Mesendoderm (in vitro differentiated cells): ENCODE results near the gene NFAM1.
A peak's percentile ranks its signal among the peaks of the same experiment; 100 is the strongest.

ENCODE experiments used
- DNase-seq: peaks from one replicate; pipeline ENCODE4 v3.0.0; 2013
- H2AK5ac ChIP-seq: 2 replicates; pipeline ENCODE4 v1.6.1; 2013; ENCODE audit warnings: low read length, inconsistent platforms
- H2BK120ac ChIP-seq: 2 replicates; pipeline ENCODE4 v1.6.1; 2013; ENCODE audit warnings: low read depth, mild to moderate bottlenecking, low read length, moderate library complexity, mixed read lengths
- H2BK15ac ChIP-seq: replicated peaks from 2 replicates; pipeline ENCODE4 v1.6.1; 2013; ENCODE audit warnings: low read depth, mild to moderate bottlenecking, moderate library complexity
- H2BK5ac ChIP-seq: 2 replicates; pipeline ENCODE4 v1.6.1; 2013; ENCODE audit warnings: low read length, inconsistent platforms
- H3K18ac ChIP-seq: 2 replicates; pipeline ENCODE4 v1.6.1; 2013; ENCODE audit warnings: mild to moderate bottlenecking, low read length, mixed read lengths
- H3K23ac ChIP-seq: one replicate; pipeline ENCODE4 v1.6.1; 2013; ENCODE audit warnings: low read length
- H3K27ac ChIP-seq: 2 replicates; pipeline ENCODE4 v1.5.1; 2013; ENCODE audit warnings: low read depth, mild to moderate bottlenecking, inconsistent platforms, low read length, moderate library complexity
- H3K27me3 ChIP-seq: 2 replicates; pipeline ENCODE4 v1.6.1; 2013; ENCODE audit warnings: low read length, control low read depth, mild to moderate bottlenecking, inconsistent platforms; ENCODE audit not compliant: insufficient read depth, poor library complexity
- H3K36me3 ChIP-seq: 2 replicates; pipeline ENCODE4 v1.6.1; 2013; ENCODE audit warnings: low read length, inconsistent platforms; ENCODE audit not compliant: control insufficient read depth, insufficient read depth
- H3K4ac ChIP-seq: one replicate; pipeline ENCODE4 v1.6.1; 2013; ENCODE audit warnings: low read depth, mild to moderate bottlenecking, low read length, moderate library complexity
- H3K4me1 ChIP-seq: 2 replicates; pipeline ENCODE4 v1.6.1; 2013; ENCODE audit warnings: low read depth, low read length, inconsistent platforms; ENCODE audit not compliant: control insufficient read depth
- H3K4me2 ChIP-seq: 2 replicates; pipeline ENCODE4 v1.6.1; 2013; ENCODE audit warnings: low read length
- H3K4me3 ChIP-seq: 2 replicates; pipeline ENCODE4 v1.5.1; 2013; ENCODE audit warnings: mild to moderate bottlenecking, low read length
- H3K56ac ChIP-seq: one replicate; pipeline ENCODE4 v1.6.1; 2013; ENCODE audit warnings: low read length
- H3K79me1 ChIP-seq: 2 replicates; pipeline ENCODE4 v1.6.1; 2013; ENCODE audit warnings: low read length, inconsistent platforms
- H3K79me2 ChIP-seq: 2 replicates; pipeline ENCODE4 v1.6.1; 2013; ENCODE audit warnings: mild to moderate bottlenecking, low read length; ENCODE audit not compliant: control insufficient read depth, insufficient read depth
- H3K9ac ChIP-seq: 2 replicates; pipeline ENCODE4 v1.6.1; 2013; ENCODE audit warnings: low read length, inconsistent platforms
- H4K5ac ChIP-seq: one replicate; pipeline ENCODE4 v1.6.1; 2013; ENCODE audit warnings: low read length
- H4K8ac ChIP-seq: one replicate; pipeline ENCODE4 v1.6.1; 2013; ENCODE audit warnings: low read depth, mild to moderate bottlenecking, control low read depth, low read length, moderate library complexity
- WGBS: extraction: QIAGEN DNeasy Blood & Tissue Kit; methylation state at CpG from one replicate; pipeline ENCODE4 v1.1.7; 2013; ENCODE audit warnings: low lambda C conversion rate, missing lambda C conversion rate; ENCODE audit not compliant: insufficient coverage; ENCODE audit errors: extremely low coverage; 5-methylcytosine and 5-hydroxymethylcytosine counted together

NFAM1 gene

DNA sequence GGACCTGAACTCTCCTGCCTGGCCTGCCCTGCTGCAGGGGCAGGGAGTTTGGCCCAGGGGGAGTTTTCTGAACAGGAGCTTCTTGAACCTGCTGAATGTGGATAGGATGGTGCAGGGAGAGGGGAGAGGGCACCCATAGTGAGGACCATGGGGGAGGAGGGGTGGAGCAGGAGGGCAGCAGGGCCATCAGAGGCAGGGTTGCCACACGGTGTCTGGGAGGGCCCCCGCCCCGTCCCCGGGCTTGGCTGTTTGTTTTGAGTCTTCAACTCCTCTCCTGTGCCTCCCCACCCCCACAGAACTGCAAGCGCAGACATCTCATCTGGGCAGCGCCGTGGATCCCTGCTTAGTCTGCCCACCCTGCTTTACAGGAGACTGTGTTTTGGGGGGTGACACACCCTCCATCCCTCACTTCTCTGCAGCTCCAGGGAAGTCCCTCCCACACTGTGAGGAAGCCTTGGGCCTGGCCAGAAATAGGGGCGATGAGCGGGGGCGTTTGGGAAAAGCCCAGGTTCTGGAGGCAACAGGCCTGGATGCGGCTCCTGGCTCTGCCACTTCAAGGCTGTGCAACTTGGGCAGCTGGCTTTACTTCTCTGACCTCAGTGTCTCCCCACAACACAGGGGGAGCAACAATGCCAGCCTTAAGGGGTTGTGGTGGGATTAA lies 14.4 kb downstream of the NFAM1 start:
- Histone ChIP-seq H3K4me3 (no peak overlapping the region), H3K56ac (peak overlapping the region; percentile 31), H2BK5ac (no peak overlapping the region), H3K4me1 (no peaks in the 10 kb centered on the region), H2AK5ac (no peak overlapping the region), H2BK120ac (no peak overlapping the region), H3K36me3 (no peaks in the 10 kb centered on the region), H3K4me2 (no peak overlapping the region), H4K8ac (no peak overlapping the region), H3K27ac (no peak overlapping the region), H3K79me2 (no peaks in the 10 kb centered on the region), H2BK15ac (no peak overlapping the region), H3K27me3 (no peaks in the 10 kb centered on the region), H3K79me1 (no peaks in the 10 kb centered on the region), H3K23ac (no peak overlapping the region), H4K5ac (no peak overlapping the region), H3K4ac (no peak overlapping the region), H3K9ac (no peak overlapping the region), H3K18ac (no peak overlapping the region)
- no CpG with 5 or more reads among the region's 11 CpGs for whole genome bisulfite sequencing
- no peak for DNase-seq

DNA sequence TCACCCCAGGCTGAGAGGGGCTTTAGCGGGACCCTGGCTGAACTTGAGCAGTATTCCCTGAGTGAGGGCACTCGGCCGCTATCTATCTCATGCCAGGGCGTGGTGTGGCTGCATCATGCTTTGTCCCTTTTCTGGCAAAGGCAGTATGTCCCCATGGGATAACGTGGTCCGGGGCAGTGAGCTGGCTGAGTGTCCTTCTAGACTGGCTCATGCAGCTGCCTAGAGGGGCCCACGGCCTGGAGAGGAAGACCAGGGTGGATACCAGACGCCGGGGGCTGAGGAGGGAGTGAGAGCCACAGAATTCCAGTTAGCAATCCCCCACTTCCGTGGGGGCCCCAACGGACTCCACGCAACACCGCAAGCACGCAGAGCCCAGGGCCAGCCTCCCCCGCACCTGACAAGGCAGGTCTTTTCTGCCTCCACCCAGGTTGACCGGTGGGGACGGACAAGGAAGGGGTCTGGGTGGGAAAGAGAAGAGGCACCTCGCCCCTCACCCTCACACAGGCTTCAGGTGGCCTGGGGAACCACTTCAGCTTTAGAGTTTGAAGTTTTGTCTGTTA lies 15.5 kb downstream of the NFAM1 start:
- no peaks in the 10 kb centered on the region for H3K27me3 ChIP-seq
- no peak overlapping the region for H2BK15ac ChIP-seq
- H2BK5ac ChIP-seq, result no peak overlapping the region
- no CpG with 5 or more reads among the region's 18 CpGs for WGBS
- no peaks in the 10 kb centered on the region for H3K79me2 ChIP-seq
- no peak overlapping the region for H2BK120ac ChIP-seq
- H4K5ac ChIP-seq, result no peak overlapping the region
- H3K23ac ChIP-seq, result no peak overlapping the region
- no peak for DNase-seq
- H3K36me3 ChIP-seq, result no peaks in the 10 kb centered on the region
- no peak overlapping the region for H3K4me2 ChIP-seq
- H4K8ac ChIP-seq, result no peak overlapping the region
- peaks cover 4% of the 10 kb centered on the region for H3K4me1 ChIP-seq
- no peak overlapping the region for H2AK5ac ChIP-seq
- no peak overlapping the region for H3K27ac ChIP-seq
- H3K56ac ChIP-seq, result no peak overlapping the region
- H3K79me1 ChIP-seq, result no peaks in the 10 kb centered on the region
- no peak overlapping the region for H3K18ac ChIP-seq
- no peak overlapping the region for H3K9ac ChIP-seq
- H3K4me3 ChIP-seq, result no peak overlapping the region
- no peak overlapping the region for H3K4ac ChIP-seq

DNA sequence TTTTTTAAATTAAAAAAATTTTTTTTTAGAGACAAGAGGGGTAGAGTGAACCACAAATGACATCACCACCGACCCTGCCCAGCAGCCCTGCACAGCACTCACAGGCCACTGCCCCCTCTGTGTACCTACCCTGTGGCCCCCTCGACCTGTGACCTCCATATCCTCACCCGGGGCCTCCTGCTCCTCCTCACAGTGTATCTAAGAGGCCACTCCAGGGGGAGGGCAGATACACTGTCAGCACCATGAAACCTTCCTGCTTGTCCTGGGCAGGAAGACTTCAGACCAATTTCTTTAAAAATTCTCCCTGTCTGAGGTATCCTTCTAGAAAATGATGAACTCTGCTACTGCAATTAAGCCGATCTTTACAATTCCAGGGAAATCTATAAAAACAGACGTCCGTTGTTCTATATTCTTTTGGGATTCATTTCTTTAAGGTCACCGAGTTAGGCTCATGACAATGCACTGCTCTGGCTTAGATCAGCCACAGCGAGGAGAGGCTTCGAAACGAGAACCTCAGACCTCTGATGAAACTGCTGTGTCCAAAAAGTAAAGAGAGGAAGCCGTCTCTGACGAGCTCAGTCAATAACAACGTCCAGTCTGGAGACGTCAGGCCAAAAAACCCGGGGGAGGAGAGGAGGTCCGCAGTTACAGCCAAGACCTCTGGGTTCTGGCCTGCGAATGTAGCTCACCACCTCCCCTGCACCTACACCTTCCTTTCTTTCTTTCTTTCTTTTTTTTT lies 17.5 kb downstream of the NFAM1 start:
- H2BK15ac ChIP-seq, result no peak overlapping the region
- no peak overlapping the region for H3K23ac ChIP-seq
- no peak overlapping the region for H3K27ac ChIP-seq
- H3K4ac ChIP-seq, result no peak overlapping the region
- no peaks in the 10 kb centered on the region for H3K79me2 ChIP-seq
- no peak overlapping the region for H3K18ac ChIP-seq
- H2AK5ac ChIP-seq, result no peak overlapping the region
- no peaks in the 10 kb centered on the region for H3K79me1 ChIP-seq
- H4K5ac ChIP-seq, result no peak overlapping the region
- H3K4me2 ChIP-seq, result no peak overlapping the region
- WGBS, result no CpG with 5 or more reads among the region's 17 CpGs
- no peak overlapping the region for H2BK5ac ChIP-seq
- H4K8ac ChIP-seq, result no peak overlapping the region
- peak overlapping the region; percentile 49 for H3K56ac ChIP-seq
- no peak for DNase-seq
- no peak overlapping the region for H2BK120ac ChIP-seq
- no peaks in the 10 kb centered on the region for H3K36me3 ChIP-seq
- peaks cover 4% of the 10 kb centered on the region for H3K4me1 ChIP-seq
- no peaks in the 10 kb centered on the region for H3K27me3 ChIP-seq
- no peak overlapping the region for H3K4me3 ChIP-seq
- H3K9ac ChIP-seq, result no peak overlapping the region

DNA sequence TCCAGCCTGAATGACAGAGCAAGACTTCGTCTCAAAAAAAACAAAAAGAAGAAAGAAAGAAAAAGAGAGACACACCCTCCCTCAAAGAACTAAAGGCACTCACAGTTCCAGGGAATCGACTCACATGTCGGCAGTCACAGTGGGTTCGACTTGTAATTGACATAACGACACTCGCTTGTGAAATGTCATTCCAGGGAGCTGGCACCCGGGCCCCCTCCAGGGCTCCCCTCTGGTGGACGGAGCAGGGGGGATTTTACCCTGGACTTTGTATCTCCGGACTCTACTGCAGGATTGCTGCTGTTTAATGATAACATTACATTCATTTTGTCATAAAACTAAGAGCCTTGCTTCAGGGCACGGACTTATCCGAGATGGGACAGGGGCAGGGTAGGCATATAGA lies 18.2 kb downstream of the NFAM1 start:
- H3K23ac ChIP-seq, result no peak overlapping the region
- H3K79me2 ChIP-seq, result no peaks in the 10 kb centered on the region
- no peaks in the 10 kb centered on the region for H3K27me3 ChIP-seq
- H3K9ac ChIP-seq, result no peak overlapping the region
- no peak overlapping the region for H3K18ac ChIP-seq
- H2BK5ac ChIP-seq, result no peak overlapping the region
- no peak overlapping the region for H4K5ac ChIP-seq
- H2AK5ac ChIP-seq, result no peak overlapping the region
- no peaks in the 10 kb centered on the region for H3K36me3 ChIP-seq
- H3K4me1 ChIP-seq, result peaks cover 4% of the 10 kb centered on the region
- H3K56ac ChIP-seq, result no peak overlapping the region
- no peak overlapping the region for H3K4me2 ChIP-seq
- no peak overlapping the region for H3K27ac ChIP-seq
- WGBS, result no CpG with 5 or more reads among the region's 11 CpGs
- DNase-seq, result no peak
- H3K79me1 ChIP-seq, result no peaks in the 10 kb centered on the region
- H3K4ac ChIP-seq, result no peak overlapping the region
- no peak overlapping the region for H4K8ac ChIP-seq
- H2BK120ac ChIP-seq, result no peak overlapping the region
- no peak overlapping the region for H3K4me3 ChIP-seq
- H2BK15ac ChIP-seq, result no peak overlapping the region

DNA sequence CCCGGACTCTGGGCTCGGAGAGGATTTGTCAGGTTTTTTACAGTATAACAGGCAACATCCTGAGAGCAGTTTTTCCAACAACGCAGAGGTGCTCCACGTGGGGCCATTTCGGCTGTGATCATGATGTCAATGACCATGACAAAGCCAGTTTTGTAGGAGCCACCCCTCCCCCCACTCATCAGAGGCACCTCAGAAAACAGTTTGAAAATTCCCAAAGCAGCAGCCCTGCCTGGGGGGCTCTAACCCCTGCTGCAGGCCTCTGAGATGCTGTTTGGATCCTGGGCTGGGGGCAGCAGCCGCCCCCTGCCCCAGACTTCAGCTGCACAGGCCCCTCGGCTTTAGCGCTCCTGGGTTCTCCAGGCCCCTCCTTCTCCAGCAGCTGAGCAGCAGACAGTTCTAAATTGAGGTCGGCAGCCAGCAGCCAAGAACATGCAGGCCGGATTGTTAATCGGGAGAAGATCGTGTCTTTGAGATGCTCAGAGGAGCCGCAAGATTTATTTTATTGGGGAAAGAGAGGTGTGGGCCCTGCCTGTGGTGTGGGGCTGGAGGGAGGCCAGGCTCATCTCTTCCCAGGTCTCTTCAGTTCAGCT lies 19.4 kb downstream of the NFAM1 start:
- Histone ChIP-seq H2BK15ac (no peak overlapping the region), H3K23ac (peak overlapping the region; percentile 24), H3K4ac (peak overlapping the region; percentile 19), H4K5ac (no peak overlapping the region), H3K36me3 (no peaks in the 10 kb centered on the region), H3K18ac (peak overlapping the region; percentile 63), H2AK5ac (no peak overlapping the region), H3K4me3 (no peak overlapping the region), H3K79me2 (no peaks in the 10 kb centered on the region), H3K4me2 (no peak overlapping the region), H3K4me1 (peaks cover 4% of the 10 kb centered on the region), H3K27me3 (no peaks in the 10 kb centered on the region), H3K9ac (peak overlapping the region; percentile 23), H3K27ac (no peak overlapping the region), H4K8ac (no peak overlapping the region), H2BK5ac (no peak overlapping the region), H2BK120ac (no peak overlapping the region), H3K56ac (peak overlapping the region; percentile 54), H3K79me1 (no peaks in the 10 kb centered on the region)
- no CpG with 5 or more reads among the region's 13 CpGs for WGBS
- peak; percentile 68 for DNase-seq
